ENCODE measurements around the gene LHB.
A peak's percentile ranks its signal among the peaks of the same experiment; 100 is the strongest.
"Not testable (repeated sequence)": the region's sequence is repeated elsewhere in the genome, so short reads cannot be mapped to it uniquely, and the experiment has no call there.

The LHB gene

GRCh38 chr19:49017041-49017665 lies at the start of gene LHB:
Gene LHB, minus strand, starts transcription at chr19:49017091. Its CDS starts 10 bp downstream, at chr19:49017081.
- Histone ChIP-seq H3K4me1 (ENCODE audit: control insufficient read depth, insufficient read depth, low read length) (peaks cover 15% of the 10 kb centered on the region), H3K9me3 (ENCODE audit: control insufficient read depth, low read length) (no peaks in the 10 kb centered on the region), H3K9ac (ENCODE audit: low read length) (peak within 1 kb of the TSS; percentile 34), H3K27me3 (ENCODE audit: control insufficient read depth, insufficient read depth, low read length) (peaks cover 31% of the 10 kb centered on the region), H3K4me3 (ENCODE audit: low read length) (no peak within 1 kb of the TSS), H3K36me3 (ENCODE audit: control insufficient read depth, insufficient read depth, low read length) (no peaks in the 10 kb centered on the region)

- no peaks in the 10 kb centered on the region for H3K9me3 ChIP-seq (ENCODE audit: control insufficient read depth, low read length)
- peaks cover 62% of the 10 kb centered on the region for H3K27me3 ChIP-seq (ENCODE audit: control insufficient read depth, insufficient read depth, low read length)
These were observed 49.1 kb upstream of the LHB start for GRCh38 chr19:49065905-49066512.

GRCh38 chr19:49064768-49065611 lies 48.1 kb upstream of the LHB start, which contains the start of gene NTF4:
Gene NTF4, minus strand, starts transcription at chr19:49064818. Its CDS starts 2,821 bp downstream, at chr19:49061997.
- Histone ChIP-seq H3K9me3 (ENCODE audit: control insufficient read depth, low read length) (no peaks in the 10 kb centered on the region), H3K4me1 (ENCODE audit: control insufficient read depth, insufficient read depth, low read length) (peaks cover 6% of the 10 kb centered on the region), H3K36me3 (ENCODE audit: control insufficient read depth, insufficient read depth, low read length) (no peaks in the 10 kb centered on the region), H3K9ac (ENCODE audit: low read length) (no peak within 1 kb of the TSS), H3K4me3 (ENCODE audit: low read length) (no peak within 1 kb of the TSS), H3K27me3 (ENCODE audit: control insufficient read depth, insufficient read depth, low read length) (peaks cover 55% of the 10 kb centered on the region)

More at GRCh38 chr19:49065905-49066512, 49.1 kb upstream of the LHB start:
- Histone ChIP-seq H3K4me1 (ENCODE audit: control insufficient read depth, insufficient read depth, low read length) (peaks cover 6% of the 10 kb centered on the region), H3K4me3 (ENCODE audit: low read length) (no peak overlapping the region), H3K9ac (ENCODE audit: low read length) (no peak overlapping the region), H3K36me3 (ENCODE audit: control insufficient read depth, insufficient read depth, low read length) (no peaks in the 10 kb centered on the region)

- Histone ChIP-seq H3K9ac (ENCODE audit: low read length) (no peak overlapping the region), H3K27me3 (ENCODE audit: control insufficient read depth, insufficient read depth, low read length) (peaks cover 54% of the 10 kb centered on the region), H3K36me3 (ENCODE audit: control insufficient read depth, insufficient read depth, low read length) (no peaks in the 10 kb centered on the region), H3K9me3 (ENCODE audit: control insufficient read depth, low read length) (no peaks in the 10 kb centered on the region), H3K4me3 (ENCODE audit: low read length) (no peak overlapping the region), H3K4me1 (ENCODE audit: control insufficient read depth, insufficient read depth, low read length) (peaks cover 6% of the 10 kb centered on the region)
These were observed 47.2 kb upstream of the LHB start for GRCh38 chr19:49064029-49064629.

- Histone ChIP-seq H3K9ac (ENCODE audit: low read length) (no peak overlapping the region), H3K27me3 (ENCODE audit: control insufficient read depth, insufficient read depth, low read length) (peaks cover 61% of the 10 kb centered on the region), H3K4me1 (ENCODE audit: control insufficient read depth, insufficient read depth, low read length) (peaks cover 21% of the 10 kb centered on the region), H3K4me3 (ENCODE audit: low read length) (no peak overlapping the region), H3K36me3 (ENCODE audit: control insufficient read depth, insufficient read depth, low read length) (no peaks in the 10 kb centered on the region), H3K9me3 (ENCODE audit: control insufficient read depth, low read length) (no peaks in the 10 kb centered on the region)
These were observed 44.6 kb upstream of the LHB start for GRCh38 chr19:49061445-49061844.

GRCh38 chr19:49061000-49061399 lies 44.1 kb upstream of the LHB start:
- H3K4me1 ChIP-seq (ENCODE audit: control insufficient read depth, insufficient read depth, low read length), result peaks cover 25% of the 10 kb centered on the region
- H3K9me3 ChIP-seq (ENCODE audit: control insufficient read depth, low read length), result no peaks in the 10 kb centered on the region
- H3K36me3 ChIP-seq (ENCODE audit: control insufficient read depth, insufficient read depth, low read length), result no peaks in the 10 kb centered on the region
- H3K27me3 ChIP-seq (ENCODE audit: control insufficient read depth, insufficient read depth, low read length), result peaks cover 61% of the 10 kb centered on the region
- no peak overlapping the region for H3K4me3 ChIP-seq (ENCODE audit: low read length)
- H3K9ac ChIP-seq (ENCODE audit: low read length), result no peak overlapping the region

GRCh38 chr19:49059053-49059452 lies 42.2 kb upstream of the LHB start:
- H3K27me3 ChIP-seq (ENCODE audit: control insufficient read depth, insufficient read depth, low read length), result peaks cover 52% of the 10 kb centered on the region
- no peaks in the 10 kb centered on the region for H3K36me3 ChIP-seq (ENCODE audit: control insufficient read depth, insufficient read depth, low read length)
- H3K4me3 ChIP-seq (ENCODE audit: low read length), result no peak overlapping the region
- no peaks in the 10 kb centered on the region for H3K9me3 ChIP-seq (ENCODE audit: control insufficient read depth, low read length)
- peaks cover 24% of the 10 kb centered on the region for H3K4me1 ChIP-seq (ENCODE audit: control insufficient read depth, insufficient read depth, low read length)
- H3K9ac ChIP-seq (ENCODE audit: low read length), result no peak overlapping the region

GRCh38 chr19:49058562-49058961 lies 41.7 kb upstream of the LHB start:
- H3K36me3 ChIP-seq (ENCODE audit: control insufficient read depth, insufficient read depth, low read length), result no peaks in the 10 kb centered on the region
- H3K27me3 ChIP-seq (ENCODE audit: control insufficient read depth, insufficient read depth, low read length), result peaks cover 48% of the 10 kb centered on the region
- H3K4me3 ChIP-seq (ENCODE audit: low read length), result no peak overlapping the region
- no peaks in the 10 kb centered on the region for H3K9me3 ChIP-seq (ENCODE audit: control insufficient read depth, low read length)
- H3K9ac ChIP-seq (ENCODE audit: low read length), result no peak overlapping the region
- H3K4me1 ChIP-seq (ENCODE audit: control insufficient read depth, insufficient read depth, low read length), result peaks cover 24% of the 10 kb centered on the region

- peak within 1 kb of the TSS; percentile 25 for H3K9ac ChIP-seq (ENCODE audit: low read length)
These were observed 40.8 kb upstream of the LHB start, which contains the start of gene CGB7 for GRCh38 chr19:49057636-49058234. Gene CGB7, minus strand, starts transcription at chr19:49057749. Its CDS starts 2,374 bp downstream, at chr19:49055375.

GRCh38 chr19:49056902-49057596 lies 40.2 kb upstream of the LHB start:
- peaks cover 45% of the 10 kb centered on the region for H3K27me3 ChIP-seq (ENCODE audit: control insufficient read depth, insufficient read depth, low read length)
- H3K4me1 ChIP-seq (ENCODE audit: control insufficient read depth, insufficient read depth, low read length), result peaks cover 24% of the 10 kb centered on the region
- not testable (repeated sequence) for H3K4me3 ChIP-seq (ENCODE audit: low read length); H3K36me3 ChIP-seq (ENCODE audit: control insufficient read depth, insufficient read depth, low read length); H3K9ac ChIP-seq (ENCODE audit: low read length); H3K9me3 ChIP-seq (ENCODE audit: control insufficient read depth, low read length)

More at GRCh38 chr19:49057636-49058234, 40.8 kb upstream of the LHB start, which contains the start of gene CGB7:
- Histone ChIP-seq H3K9me3 (ENCODE audit: control insufficient read depth, low read length) (no peaks in the 10 kb centered on the region), H3K4me3 (ENCODE audit: low read length) (no peak within 1 kb of the TSS), H3K36me3 (ENCODE audit: control insufficient read depth, insufficient read depth, low read length) (no peaks in the 10 kb centered on the region), H3K27me3 (ENCODE audit: control insufficient read depth, insufficient read depth, low read length) (peaks cover 48% of the 10 kb centered on the region), H3K4me1 (ENCODE audit: control insufficient read depth, insufficient read depth, low read length) (peaks cover 24% of the 10 kb centered on the region)
